Measurements from ENCODE around the gene ANK3.

Gene ANK3

GRCh38 chr10:60310740-60311139 lies 78.9 kb downstream of the ANK3 start:
- no peaks in the 10 kb centered on the region for H3K36me3 ChIP-seq
- no peak overlapping the region for H3K4me3 ChIP-seq
- H3K4me1 ChIP-seq: peaks cover 0 to 7% (median 0%) of the 10 kb centered on the region in 4 donors
- intact Hi-C loops (cut with DNase I; ENCODE audit: low total_unique reads): no loop called here
- no peaks in the 10 kb centered on the region for H3K27me3 ChIP-seq
- no peak overlapping the region for H3K27ac ChIP-seq
- no peaks in the 10 kb centered on the region for H3K9me3 ChIP-seq
- no peak for TF ChIP-seq CTCF (IDR thresholded peaks at IDR 0.05)
- DNase-seq: no peak

GRCh38 chr10:60309891-60310290 lies 79.8 kb downstream of the ANK3 start:
- TF ChIP-seq CTCF (IDR thresholded peaks at IDR 0.05): no peak
- Histone ChIP-seq H3K9me3 (no peaks in the 10 kb centered on the region), H3K27me3 (no peaks in the 10 kb centered on the region), H3K36me3 (no peaks in the 10 kb centered on the region), H3K4me1 (peaks cover 0 to 7% (median 0%) of the 10 kb centered on the region in 4 donors), H3K4me3 (no peak overlapping the region), H3K27ac (no peak overlapping the region)
- intact Hi-C loops (cut with DNase I; ENCODE audit: low total_unique reads): no loop called here
- DNase-seq: no peak

- peaks cover 0 to 4% (median 0%) of the 10 kb centered on the region in 4 donors for H3K4me1 ChIP-seq
- no peak overlapping the region for H3K4me3 ChIP-seq
- DNase-seq: no peak
- H3K36me3 ChIP-seq: no peaks in the 10 kb centered on the region
- no peak for TF ChIP-seq CTCF (IDR thresholded peaks at IDR 0.05)
- no peaks in the 10 kb centered on the region for H3K9me3 ChIP-seq
- H3K27me3 ChIP-seq: no peaks in the 10 kb centered on the region
- intact Hi-C loops (cut with DNase I; ENCODE audit: low total_unique reads): no loop called here
- no peak overlapping the region for H3K27ac ChIP-seq
Measured at GRCh38 chr10:60309371-60309770, 80.3 kb downstream of the ANK3 start.

GRCh38 chr10:60305380-60305892 lies 84.2 kb downstream of the ANK3 start:
- TF ChIP-seq CTCF (IDR thresholded peaks at IDR 0.05): no peak
- no peak for DNase-seq
- intact Hi-C loops (cut with DNase I; ENCODE audit: low total_unique reads): no loop called here
- no peak overlapping the region for H3K4me3 ChIP-seq
- no peak overlapping the region for H3K27ac ChIP-seq
- H3K27me3 ChIP-seq: no peaks in the 10 kb centered on the region
- no peaks in the 10 kb centered on the region for H3K36me3 ChIP-seq
- H3K4me1 ChIP-seq: no peaks in the 10 kb centered on the region
- H3K9me3 ChIP-seq: no peaks in the 10 kb centered on the region

GRCh38 chr10:60304829-60305379 lies 84.8 kb downstream of the ANK3 start:
- Histone ChIP-seq H3K36me3 (no peaks in the 10 kb centered on the region), H3K27me3 (no peaks in the 10 kb centered on the region), H3K4me1 (no peaks in the 10 kb centered on the region), H3K9me3 (no peaks in the 10 kb centered on the region), H3K4me3 (no peak overlapping the region), H3K27ac (no peak overlapping the region)
- TF ChIP-seq CTCF (IDR thresholded peaks at IDR 0.05): no peak
- intact Hi-C loops (cut with DNase I; ENCODE audit: low total_unique reads): no loop called here
- no peak for DNase-seq

- TF ChIP-seq CTCF (IDR thresholded peaks at IDR 0.05): no peak
Measured at GRCh38 chr10:60303778-60304177, 85.9 kb downstream of the ANK3 start.

More at GRCh38 chr10:60303778-60304177, 85.9 kb downstream of the ANK3 start:
- no peak for DNase-seq
- H3K9me3 ChIP-seq: no peaks in the 10 kb centered on the region
- H3K36me3 ChIP-seq: no peaks in the 10 kb centered on the region
- no peaks in the 10 kb centered on the region for H3K4me1 ChIP-seq
- no peaks in the 10 kb centered on the region for H3K27me3 ChIP-seq
- no peak overlapping the region for H3K27ac ChIP-seq
- no peak overlapping the region for H3K4me3 ChIP-seq
- intact Hi-C loops (cut with DNase I; ENCODE audit: low total_unique reads): no loop called here
